K562 (cell line): ENCODE measurements around the gene CYP2E1.

Experiments
- CTCF ChIP-seq, 3 experiments: IDR thresholded peaks in 2 of 3; conservative IDR thresholded peaks in 1 of 3; 2 replicates each; pipeline ENCODE4 v1.5.1; 2011 to 2012; ENCODE audit warnings: low read length in 3 of 3, mild to moderate bottlenecking in 3 of 3, control low read depth in 2 of 3, improper control_type of control experiment in 1 of 3, inconsistent platforms in 1 of 3, low read depth in 1 of 3, mixed read lengths in 1 of 3, moderate library complexity in 1 of 3; ENCODE audit not compliant: insufficient read depth in 2 of 3
- GTF2F1 ChIP-seq: IDR thresholded peaks from 2 replicates; pipeline ENCODE4 v1.6.1; 2011; ENCODE audit warnings: low read depth, low read length, improper control_type of control experiment
- STAT5B ChIP-seq: fragments of 250-450 bp; sonication (Bioruptor Pico); IDR thresholded peaks from 2 replicates; pipeline ENCODE4 v1.8.0; 2021; ENCODE audit warnings: mild to moderate bottlenecking, inconsistent platforms
- TARDBP ChIP-seq: fragments of 450-650 bp; IDR thresholded peaks from 2 replicates; pipeline ENCODE4 v1.6.1; 2016
- ZFX ChIP-seq: sonication (generic); formaldehyde crosslinking; IDR thresholded peaks from 2 replicates; pipeline ENCODE4 v1.8.0; 2022; ENCODE audit warnings: mild to moderate bottlenecking, missing genetic modification reagents, moderate library complexity
- ZNF212 ChIP-seq: fragments of 450-650 bp; formaldehyde crosslinking; IDR thresholded peaks from 2 replicates; pipeline ENCODE4 v1.4.0; 2020; ENCODE audit warnings: mild to moderate bottlenecking
- ZNF589 ChIP-seq: fragments of 200-800 bp; sonication (Bioruptor generic); IDR thresholded peaks from 2 replicates; pipeline ENCODE4 v1.6.1; 2016; ENCODE audit warnings: low read depth, missing genetic modification characterization, missing compliant biosample characterization

GRCh38 chr10:133536198-133536597, 9.0 kb downstream of the CYP2E1 start:
- TF ChIP-seq TARDBP (no peak), CTCF (IDR thresholded peaks at IDR 0.05 in 2 of 3, conservative IDR thresholded peaks at IDR 0.05 in 1 of 3; ENCODE audit: insufficient read depth in 2 of 3, low read depth in 1 of 3, low read length in 3 of 3) (no peak), ZFX (CRISPR knock-in tag) (no peak), ZNF212 (no peak), ZNF589 (CRISPR knock-in tag) (no peak), GTF2F1 (no peak), STAT5B (no peak)
